NCI-H1092 treated with DMSO at 0.1 percent for 48 hours (cell line): ENCODE results near the gene ZNF808.
"Not testable (repeated sequence)": the region's sequence is repeated elsewhere in the genome, so short reads cannot be mapped to it uniquely, and the experiment has no call there.

Experiments
- DNase-seq: peaks from one replicate; lab custom pipeline; 2025; lab: John Stamatoyannopoulos, UW

The ZNF808 gene

GRCh38 chr19:52535771-52536447 lies 8.4 kb downstream of the ZNF808 start:
- peak; percentile 60 for DNase-seq

- DNase-seq = peak; percentile 4
These were observed 9.0 kb downstream of the ZNF808 start for GRCh38 chr19:52536448-52536800.

- not testable (repeated sequence) for DNase-seq
These were observed 11.3 kb downstream of the ZNF808 start for GRCh38 chr19:52538815-52539214.

DNA sequence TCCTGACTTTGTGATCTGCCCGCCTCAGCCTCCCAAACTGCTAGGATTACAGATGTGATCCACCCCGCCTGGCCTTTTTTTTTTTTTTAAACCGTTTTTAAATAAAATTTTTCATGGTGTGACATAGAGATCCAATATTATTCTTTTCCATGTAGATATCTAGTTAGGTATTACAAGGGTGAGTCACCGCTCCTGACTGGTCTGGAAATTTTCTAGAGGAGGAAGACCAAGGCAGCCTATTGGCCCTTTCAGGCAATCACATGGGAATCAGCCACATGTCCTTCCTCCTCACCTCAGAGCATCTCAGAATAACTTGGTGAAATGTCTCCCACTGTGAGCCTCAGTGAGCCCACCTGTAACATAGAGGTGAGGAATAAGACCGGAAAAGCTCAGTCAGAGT lies 13.7 kb downstream of the ZNF808 start:
- not testable (repeated sequence) for DNase-seq

GRCh38 chr19:52541608-52542007 lies 14.1 kb downstream of the ZNF808 start:
- no peak for DNase-seq

DNA sequence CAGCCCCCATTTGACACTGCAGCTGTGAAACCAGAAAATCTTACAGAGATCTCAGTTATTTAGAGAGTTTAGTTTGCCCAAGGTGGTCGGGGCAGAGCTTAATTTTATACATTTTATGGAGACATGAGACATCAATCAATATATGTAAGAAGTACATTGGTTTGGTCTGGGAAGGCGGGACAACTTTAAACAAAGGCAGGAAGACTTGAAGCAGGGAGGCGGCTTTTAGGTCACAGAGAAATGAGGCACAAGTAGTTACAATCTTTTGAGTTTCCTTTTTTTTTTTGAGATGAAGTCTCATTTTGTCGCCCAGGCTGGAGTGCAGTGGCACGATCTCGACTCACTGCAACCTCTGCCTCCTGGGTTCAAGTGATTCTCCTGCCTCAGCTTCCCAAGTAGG lies 15.1 kb downstream of the ZNF808 start:
- not testable (repeated sequence) for DNase-seq

GRCh38 chr19:52542984-52543664 lies 15.7 kb downstream of the ZNF808 start:
- no peak for DNase-seq

DNA sequence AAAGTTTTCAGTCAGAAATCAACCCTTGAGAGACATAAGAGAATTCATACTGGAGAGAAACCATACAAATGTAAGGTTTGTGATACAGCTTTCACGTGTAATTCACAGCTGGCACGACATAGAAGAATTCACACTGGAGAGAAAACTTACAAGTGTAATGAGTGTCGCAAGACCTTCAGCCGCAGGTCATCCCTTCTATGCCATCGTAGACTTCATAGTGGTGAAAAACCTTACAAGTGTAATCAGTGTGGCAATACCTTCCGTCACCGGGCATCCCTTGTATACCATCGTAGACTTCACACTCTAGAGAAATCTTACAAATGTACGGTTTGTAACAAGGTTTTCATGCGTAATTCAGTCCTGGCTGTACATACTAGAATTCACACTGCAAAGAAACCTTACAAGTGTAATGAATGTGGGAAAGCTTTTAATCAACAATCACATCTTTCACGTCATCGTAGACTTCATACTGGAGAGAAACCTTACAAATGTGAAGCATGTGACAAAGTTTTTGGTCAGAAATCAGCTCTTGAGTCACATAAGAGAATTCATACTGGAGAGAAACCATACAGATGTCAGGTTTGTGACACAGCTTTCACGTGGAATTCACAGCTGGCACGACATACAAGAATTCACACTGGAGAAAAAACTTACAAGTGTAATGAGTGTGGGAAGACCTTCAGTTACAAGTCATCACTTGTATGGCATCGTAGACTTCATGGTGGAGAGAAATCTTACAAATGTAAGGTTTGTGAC lies 26.9 kb downstream of the ZNF808 start:
- DNase-seq = no peak

- DNase-seq = no peak
These were observed 29.9 kb downstream of the ZNF808 start for GRCh38 chr19:52557231-52557995.

- not testable (repeated sequence) for DNase-seq
These were observed 31.4 kb downstream of the ZNF808 start for GRCh38 chr19:52558732-52559445.

DNA sequence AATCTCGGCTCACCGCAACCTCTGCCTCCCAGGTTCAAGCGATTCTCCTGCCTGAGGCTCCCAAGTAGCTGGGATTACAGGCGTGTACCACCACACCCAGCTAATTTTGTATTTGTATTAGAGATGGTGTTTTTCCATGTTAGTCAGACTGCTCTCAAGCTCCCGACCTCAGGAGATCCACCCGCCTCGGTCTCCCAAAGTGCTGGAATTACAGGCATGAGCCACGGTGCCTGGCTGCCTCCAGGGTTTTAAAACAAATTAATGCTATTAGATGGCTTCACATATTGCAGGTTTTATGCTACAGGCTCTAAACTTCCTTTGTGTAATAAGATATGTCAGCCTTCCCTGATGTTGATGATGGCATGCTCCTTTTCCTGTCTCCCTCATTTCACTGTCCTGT lies 34.1 kb downstream of the ZNF808 start:
- DNase-seq = not testable (repeated sequence)

- DNase-seq = no peak
These were observed 38.7 kb downstream of the ZNF808 start for GRCh38 chr19:52566121-52566520.

DNA sequence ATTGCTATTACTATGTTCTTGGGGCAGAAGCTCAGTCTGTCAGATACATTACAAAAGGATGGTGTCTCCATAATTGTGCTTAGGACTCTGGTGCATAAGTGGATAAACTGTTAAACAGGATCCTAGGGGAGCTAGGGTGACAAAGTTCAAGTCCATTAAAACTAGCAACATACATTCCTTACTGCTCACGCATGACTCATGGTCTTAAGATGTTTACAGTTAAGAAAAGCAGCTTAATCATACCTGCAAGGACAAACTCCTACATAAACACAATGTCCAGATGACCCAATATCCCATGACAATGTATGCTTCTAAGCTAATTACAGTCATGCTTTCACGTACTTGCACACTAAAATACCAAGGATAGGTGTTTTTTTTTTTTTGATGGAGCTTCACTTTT lies 39.1 kb downstream of the ZNF808 start:
- DNase-seq = no peak

DNA sequence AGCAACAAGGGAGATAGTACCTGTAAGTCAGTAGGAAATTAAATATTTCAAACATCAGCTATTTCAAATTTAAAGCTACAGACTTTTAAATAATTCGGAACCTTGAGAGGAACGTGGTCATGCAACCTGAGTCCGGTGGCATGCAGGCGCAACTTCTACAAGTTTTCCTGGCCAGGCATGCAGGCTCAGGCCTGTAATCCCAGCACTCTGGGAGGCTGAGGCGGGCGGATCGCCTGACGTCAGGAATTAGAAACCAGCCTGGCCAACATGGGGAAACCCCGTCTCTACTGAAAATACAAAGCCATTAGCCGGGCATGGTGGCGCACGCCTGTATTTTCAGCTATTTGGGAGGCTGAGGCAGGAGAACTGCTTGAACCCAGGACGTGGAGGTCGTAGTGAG lies 40.5 kb downstream of the ZNF808 start:
- no peak for DNase-seq

DNA sequence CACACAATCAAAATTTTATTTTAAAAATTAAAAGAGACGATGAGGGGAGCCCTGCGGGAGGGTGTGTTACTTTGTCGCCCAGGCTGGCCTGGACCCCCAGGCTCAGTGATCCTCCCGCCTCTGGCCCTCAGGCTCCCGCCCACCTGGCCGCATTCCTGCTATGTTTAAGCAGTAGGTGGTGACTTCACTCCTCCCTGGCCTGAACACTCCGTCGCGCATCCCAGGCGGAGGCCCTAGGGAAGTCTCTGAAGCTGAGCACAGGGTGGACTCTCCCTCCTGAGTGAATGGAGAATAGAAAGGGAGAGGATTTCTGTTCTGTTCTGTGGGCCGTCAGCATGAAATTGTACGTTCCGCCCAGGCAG lies 42.2 kb downstream of the ZNF808 start:
- DNase-seq = peak; percentile 44

DNA sequence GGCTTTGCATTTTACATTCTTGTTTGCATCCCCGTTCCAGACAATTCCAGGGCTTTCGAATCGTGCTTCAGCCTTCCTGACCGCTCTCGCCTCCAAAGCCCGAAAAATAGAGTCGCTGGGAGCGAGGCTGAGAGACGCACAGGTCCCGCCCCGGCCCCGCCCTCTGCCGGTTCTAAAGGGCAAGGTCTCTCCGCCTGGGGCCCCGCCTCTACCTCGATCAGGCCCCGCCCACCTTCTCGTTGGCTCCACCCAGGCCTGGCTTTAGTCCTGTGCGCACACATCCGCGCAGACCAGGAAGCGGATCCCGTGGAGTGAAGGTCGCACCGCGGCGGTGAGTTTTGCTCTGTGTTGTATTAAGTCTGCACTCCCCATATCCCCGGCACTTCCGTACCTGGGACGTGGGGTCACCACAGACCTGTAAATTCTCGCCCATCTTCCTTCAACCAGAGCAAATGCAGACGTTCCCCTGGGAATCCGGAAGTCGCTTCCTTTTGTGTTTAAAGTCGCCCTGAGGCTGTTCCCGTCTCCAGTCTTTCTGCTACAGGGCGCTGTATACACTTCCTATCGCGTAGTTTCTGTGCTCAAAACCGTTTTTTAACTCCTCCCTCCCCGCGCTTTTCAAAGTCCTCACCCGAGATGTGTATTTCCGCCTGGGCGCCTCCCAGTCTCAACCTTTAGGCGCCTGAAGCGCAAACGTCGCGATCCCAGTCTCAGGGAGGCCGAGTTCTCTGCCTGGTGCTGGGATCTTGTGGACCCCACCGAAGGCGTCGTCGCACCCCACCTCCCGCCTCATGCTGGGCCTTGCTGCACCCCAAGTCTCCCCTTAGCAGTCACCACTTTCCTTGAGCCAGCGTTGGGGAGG lies 42.8 kb downstream of the ZNF808 start, which contains the start of gene ZNF701:
TSS of gene ZNF701 (plus strand) at position 288 of the 862 bp plus-strand sequence. CDS start 3,861 bp downstream, outside the sequence.
- peak; percentile 80 for DNase-seq

GRCh38 chr19:52584736-52585440 lies 57.4 kb downstream of the ZNF808 start:
- no peak for DNase-seq

DNA sequence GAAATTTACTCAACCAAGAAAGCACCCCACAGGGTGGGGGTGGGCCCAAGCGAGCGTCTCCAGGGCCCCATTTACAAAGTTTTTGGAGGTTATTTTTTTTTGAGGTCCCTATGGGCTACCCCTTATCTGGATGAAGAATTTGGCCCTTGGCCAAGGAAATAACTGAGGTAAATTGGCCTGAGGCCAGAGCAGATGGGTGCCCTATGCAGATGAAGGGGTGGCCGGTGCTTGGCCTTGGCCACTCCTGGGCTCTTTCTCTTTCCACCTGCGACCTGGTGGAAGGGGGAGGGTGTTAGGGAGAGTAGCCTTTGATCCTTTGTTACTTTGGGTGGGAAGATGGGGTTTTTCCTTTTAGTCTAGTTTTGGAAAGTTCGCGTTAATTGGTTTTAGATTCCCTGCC lies 58.1 kb downstream of the ZNF808 start:
- no peak for DNase-seq

GRCh38 chr19:52590728-52591127 lies 63.3 kb downstream of the ZNF808 start:
- DNase-seq = no peak

- DNase-seq = no peak
These were observed 64.8 kb downstream of the ZNF808 start for GRCh38 chr19:52592301-52592700.
